SK-N-SH treated with all-trans-retinoic acid at 6 μM for 48 hours (cell line): Measurements from ENCODE around the gene BAG1.

Experiments
- ARNTL ChIP-seq: fragments of 450-650 bp; formaldehyde crosslinking; IDR thresholded peaks from 2 replicates; pipeline ENCODE4 v1.5.0; 2020; ENCODE audit warnings: low read depth, mild to moderate bottlenecking, moderate library complexity, borderline replicate concordance
- BACH2 ChIP-seq: fragments of 250-450 bp; sonication (Bioruptor Pico); IDR thresholded peaks from 2 replicates; pipeline ENCODE4 v1.9.0; 2021; ENCODE audit warnings: mild to moderate bottlenecking, borderline replicate concordance
- CSDC2 ChIP-seq: fragments of 250-450 bp; sonication (Bioruptor Pico); IDR thresholded peaks from 2 replicates; pipeline ENCODE4 v1.5.0; 2020; ENCODE audit warnings: mild to moderate bottlenecking, moderate library complexity
- RARB ChIP-seq: fragments of 250-450 bp; sonication (Bioruptor Pico); IDR thresholded peaks from 2 replicates; pipeline ENCODE4 v1.8.0; 2021; ENCODE audit warnings: mild to moderate bottlenecking, moderate library complexity
- ZFP30 ChIP-seq: fragments of 450-650 bp; formaldehyde crosslinking; IDR thresholded peaks from 2 replicates; pipeline ENCODE4 v1.5.0; 2022; ENCODE audit warnings: mild to moderate bottlenecking, moderate library complexity

GRCh38 chr9:33306037-33306436 lies 41.5 kb upstream of the BAG1 start:
- no peak for TF ChIP-seq BACH2 (CRISPR knock-in tag)
- TF ChIP-seq RARB (CRISPR knock-in tag), result no peak
- TF ChIP-seq ZFP30 (CRISPR knock-in tag), result no peak
- no peak for TF ChIP-seq CSDC2 (CRISPR knock-in tag)
- TF ChIP-seq ARNTL, result no peak
